Measurements from ENCODE around the gene C6orf89. TPM values are rescaled to one million over a fixed set of nuclear protein-coding genes. Genes with fewer than 3 reads are reported as not detected.

Gene C6orf89
- total and polyA plus RNA-seq, 10 donors = 5.7 to 49.8 (median 34.7) TPM

DNA sequence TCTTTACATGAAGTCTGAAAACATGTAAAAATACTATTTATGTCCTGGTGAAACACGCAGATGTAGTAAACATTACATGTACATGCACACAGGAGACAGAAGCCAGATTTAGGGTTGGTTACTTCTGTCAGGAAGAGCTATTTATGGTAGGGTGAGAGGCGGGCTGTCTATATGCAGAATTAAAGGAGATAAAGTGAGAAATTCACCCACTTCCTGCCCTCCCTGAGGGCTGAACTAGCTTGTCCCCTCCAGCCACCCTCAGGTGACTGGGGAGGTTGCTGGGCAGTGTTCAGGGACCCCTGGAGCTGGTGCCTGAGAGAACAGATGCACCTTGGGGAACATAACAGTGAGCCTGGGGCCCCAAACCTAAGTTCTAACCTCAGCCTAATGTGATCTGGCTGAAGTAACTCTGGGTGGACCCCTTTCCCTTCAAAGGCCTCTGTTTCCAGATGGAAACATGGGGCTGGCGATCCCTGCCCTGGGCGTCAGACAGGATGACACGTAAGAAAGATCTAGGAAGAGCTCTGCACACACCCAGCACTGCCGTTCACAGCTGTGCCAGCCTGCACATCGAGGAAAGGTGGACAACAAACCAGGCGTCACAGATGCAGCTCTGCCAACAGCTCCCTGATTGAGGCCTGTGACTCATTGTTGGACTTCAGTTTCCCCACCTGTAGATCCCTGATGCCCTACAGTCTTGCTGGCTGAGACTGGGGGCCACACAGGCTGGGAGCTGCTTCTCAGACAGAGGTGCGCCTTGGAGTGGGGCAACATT lies 70.1 kb downstream of the C6orf89 start:
- Histone ChIP-seq H3K36me3 (no peaks in the 10 kb centered on the region), H3K4me3 (peak overlapping the region in 1 of 8 donors; percentile 34), H3K4me1 (peaks cover 0 to 29% (median 14%) of the 10 kb centered on the region in 6 donors), H3K27me3 (replicated peaks in 1 of 7) (peaks cover 0 to 14% (median 0%) of the 10 kb centered on the region in 7 donors), H3K27ac (no peak overlapping the region), H3K9me3 (no peaks in the 10 kb centered on the region)
- intact Hi-C loops (cut with DNase I; ENCODE audit: low total_unique reads) = no loop called here
- peak; percentile 63 for DNase-seq
- WGBS, 5 donors = 57 to 65% (median 62%) methylated on average over 6 to 9 of the region's 9 CpGs
- TF ChIP-seq POLR2AphosphoS5 (IDR thresholded peaks at IDR 0.05) = no peak
- no peak for TF ChIP-seq POLR2A (IDR thresholded peaks at IDR 0.05)
- TF ChIP-seq, protein P1, sequence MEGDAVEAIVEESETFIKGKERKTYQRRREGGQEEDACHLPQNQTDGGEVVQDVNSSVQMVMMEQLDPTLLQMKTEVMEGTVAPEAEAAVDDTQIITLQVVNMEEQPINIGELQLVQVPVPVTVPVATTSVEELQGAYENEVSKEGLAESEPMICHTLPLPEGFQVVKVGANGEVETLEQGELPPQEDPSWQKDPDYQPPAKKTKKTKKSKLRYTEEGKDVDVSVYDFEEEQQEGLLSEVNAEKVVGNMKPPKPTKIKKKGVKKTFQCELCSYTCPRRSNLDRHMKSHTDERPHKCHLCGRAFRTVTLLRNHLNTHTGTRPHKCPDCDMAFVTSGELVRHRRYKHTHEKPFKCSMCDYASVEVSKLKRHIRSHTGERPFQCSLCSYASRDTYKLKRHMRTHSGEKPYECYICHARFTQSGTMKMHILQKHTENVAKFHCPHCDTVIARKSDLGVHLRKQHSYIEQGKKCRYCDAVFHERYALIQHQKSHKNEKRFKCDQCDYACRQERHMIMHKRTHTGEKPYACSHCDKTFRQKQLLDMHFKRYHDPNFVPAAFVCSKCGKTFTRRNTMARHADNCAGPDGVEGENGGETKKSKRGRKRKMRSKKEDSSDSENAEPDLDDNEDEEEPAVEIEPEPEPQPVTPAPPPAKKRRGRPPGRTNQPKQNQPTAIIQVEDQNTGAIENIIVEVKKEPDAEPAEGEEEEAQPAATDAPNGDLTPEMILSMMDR (IDR thresholded peaks at IDR 0.05 in 8 of 11, conservative IDR thresholded peaks at IDR 0.05 in 3 of 11) = no peak

DNA sequence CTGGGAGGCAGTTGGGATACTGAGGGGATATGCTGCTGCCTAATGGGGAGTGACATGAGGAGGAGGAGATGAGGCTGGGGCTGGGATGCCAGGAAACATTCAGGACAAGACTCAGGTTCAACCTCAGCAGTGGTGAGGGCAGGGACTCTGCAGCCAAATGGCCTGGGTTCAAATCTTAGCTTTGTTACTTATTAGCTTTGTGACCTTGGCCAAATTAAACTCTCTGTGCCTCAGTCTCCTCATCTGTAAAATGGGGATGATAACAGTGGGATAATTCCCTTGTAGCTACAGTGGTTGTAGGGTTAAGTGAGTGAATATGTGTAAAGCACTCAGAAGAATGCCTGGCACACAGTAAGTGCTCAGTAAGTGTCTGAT lies 70.7 kb downstream of the C6orf89 start:
- H3K9me3 ChIP-seq = no peaks in the 10 kb centered on the region
- TF ChIP-seq POLR2A (IDR thresholded peaks at IDR 0.05) = no peak
- no peak for TF ChIP-seq POLR2AphosphoS5 (IDR thresholded peaks at IDR 0.05)
- TF ChIP-seq, protein P1 (IDR thresholded peaks at IDR 0.05 in 8 of 11, conservative IDR thresholded peaks at IDR 0.05 in 3 of 11) = no peak
- no peak overlapping the region for H3K27ac ChIP-seq
- DNase-seq = no peak
- H3K4me1 ChIP-seq = peaks cover 0 to 29% (median 14%) of the 10 kb centered on the region in 6 donors
- intact Hi-C loops (cut with DNase I; ENCODE audit: low total_unique reads) = no loop called here
- no peaks in the 10 kb centered on the region for H3K36me3 ChIP-seq
- no peak overlapping the region for H3K4me3 ChIP-seq
- H3K27me3 ChIP-seq (replicated peaks in 1 of 7) = peaks cover 0 to 14% (median 0%) of the 10 kb centered on the region in 7 donors

DNA sequence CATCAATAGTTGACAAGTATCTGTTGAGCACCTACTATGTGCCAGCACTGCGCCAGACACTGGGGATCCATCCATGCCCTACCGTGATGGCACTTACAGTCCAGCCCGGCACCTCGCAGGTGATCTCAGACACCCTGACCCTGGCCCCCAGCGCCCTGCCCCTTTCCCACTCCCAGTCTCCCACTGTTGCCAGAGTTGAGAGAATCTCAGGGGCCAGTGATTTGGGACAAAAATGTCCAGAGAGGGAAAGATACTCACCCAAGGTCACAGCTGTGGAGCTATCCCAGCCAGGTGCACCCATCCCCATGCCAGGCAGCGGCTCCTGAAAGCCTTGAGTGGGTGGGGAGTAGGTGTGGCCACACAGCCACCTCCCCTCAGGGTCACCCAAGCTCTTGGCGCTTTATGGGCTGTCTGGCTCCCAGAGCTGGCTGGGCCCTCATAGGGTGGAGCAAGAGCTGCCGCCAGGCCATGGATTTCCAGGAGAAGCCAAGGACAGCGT lies 72.1 kb downstream of the C6orf89 start:
- TF ChIP-seq, protein P1 (IDR thresholded peaks at IDR 0.05 in 8 of 11, conservative IDR thresholded peaks at IDR 0.05 in 3 of 11) = no peak
- TF ChIP-seq POLR2A (IDR thresholded peaks at IDR 0.05) = no peak
- TF ChIP-seq POLR2AphosphoS5 (IDR thresholded peaks at IDR 0.05) = no peak
- H3K4me1 ChIP-seq = peaks cover 0 to 40% (median 19%) of the 10 kb centered on the region in 6 donors
- peak; percentile 58 for DNase-seq
- no peaks in the 10 kb centered on the region for H3K36me3 ChIP-seq
- no peaks in the 10 kb centered on the region for H3K9me3 ChIP-seq
- no peak overlapping the region for H3K4me3 ChIP-seq
- H3K27ac ChIP-seq = no peak overlapping the region
- WGBS, 5 donors = 81 to 93% (median 90%) methylated on average over 9 of the region's 9 CpGs
- H3K27me3 ChIP-seq (replicated peaks in 1 of 7) = peaks cover 0 to 23% (median 0%) of the 10 kb centered on the region in 7 donors
- intact Hi-C loops (cut with DNase I; ENCODE audit: low total_unique reads) = no loop called here

DNA sequence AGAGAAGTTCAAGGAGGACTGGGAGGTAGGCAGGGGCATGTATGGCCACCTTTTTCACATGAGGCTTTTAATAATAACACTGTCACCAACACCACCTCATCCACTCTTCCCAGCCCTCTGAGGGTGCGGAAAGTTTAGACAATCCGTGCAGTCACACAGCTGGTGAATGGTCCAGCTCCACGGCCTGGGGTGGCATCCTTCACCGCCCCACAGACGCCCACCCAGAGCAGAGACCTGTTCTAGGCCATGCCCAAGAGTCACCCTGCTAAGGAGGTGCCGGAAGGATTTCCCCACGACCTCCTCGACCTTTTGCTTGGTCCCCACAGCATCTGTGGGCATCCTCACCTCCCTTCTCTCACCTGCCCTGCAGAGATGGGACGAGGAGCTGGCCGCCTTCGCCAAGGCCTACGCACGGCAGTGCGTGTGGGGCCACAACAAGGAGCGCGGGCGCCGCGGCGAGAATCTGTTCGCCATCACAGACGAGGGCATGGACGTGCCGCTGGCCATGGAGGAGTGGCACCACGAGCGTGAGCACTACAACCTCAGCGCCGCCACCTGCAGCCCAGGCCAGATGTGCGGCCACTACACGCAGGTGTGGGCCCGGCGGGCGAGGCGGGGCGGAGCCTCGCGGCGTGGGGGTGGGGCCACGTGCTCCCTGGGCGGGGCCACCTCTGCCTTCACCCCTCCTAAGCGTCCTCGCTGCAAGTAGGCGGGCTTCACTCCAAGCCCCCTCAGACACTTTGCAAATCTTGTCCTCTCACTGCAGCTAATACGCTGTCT lies 73.2 kb downstream of the C6orf89 start:
- Histone ChIP-seq H3K9me3 (no peaks in the 10 kb centered on the region), H3K36me3 (no peaks in the 10 kb centered on the region), H3K27ac (no peak overlapping the region), H3K4me1 (peaks cover 0 to 44% (median 27%) of the 10 kb centered on the region in 6 donors), H3K27me3 (replicated peaks in 1 of 7) (peaks cover 0 to 23% (median 0%) of the 10 kb centered on the region in 7 donors), H3K4me3 (no peak overlapping the region)
- peak; percentile 58 for DNase-seq
- intact Hi-C loops (cut with DNase I; ENCODE audit: low total_unique reads) = no loop called here
- 85 to 93% (median 87%) methylated on average over 40 to 44 of the region's 44 CpGs for WGBS, 5 donors
- TF ChIP-seq POLR2AphosphoS5 (IDR thresholded peaks at IDR 0.05) = no peak
- TF ChIP-seq, protein P1 (IDR thresholded peaks at IDR 0.05 in 8 of 11, conservative IDR thresholded peaks at IDR 0.05 in 3 of 11) = no peak
- TF ChIP-seq POLR2A (IDR thresholded peaks at IDR 0.05) = no peak
